Mesendoderm (in vitro differentiated cells): Measurements from ENCODE around the gene AOPEP.
"Not testable (repeated sequence)": the region's sequence is repeated elsewhere in the genome, so short reads cannot be mapped to it uniquely, and the experiment has no call there.

Experiments
- DNase-seq: peaks from one replicate; pipeline ENCODE4 v3.0.0; 2013
- H2AK5ac ChIP-seq: 2 replicates; pipeline ENCODE4 v1.6.1; 2013; ENCODE audit warnings: low read length, inconsistent platforms
- H2BK120ac ChIP-seq: 2 replicates; pipeline ENCODE4 v1.6.1; 2013; ENCODE audit warnings: low read depth, mild to moderate bottlenecking, low read length, moderate library complexity, mixed read lengths
- H2BK15ac ChIP-seq: replicated peaks from 2 replicates; pipeline ENCODE4 v1.6.1; 2013; ENCODE audit warnings: low read depth, mild to moderate bottlenecking, moderate library complexity
- H2BK5ac ChIP-seq: 2 replicates; pipeline ENCODE4 v1.6.1; 2013; ENCODE audit warnings: low read length, inconsistent platforms
- H3K18ac ChIP-seq: 2 replicates; pipeline ENCODE4 v1.6.1; 2013; ENCODE audit warnings: mild to moderate bottlenecking, low read length, mixed read lengths
- H3K23ac ChIP-seq: one replicate; pipeline ENCODE4 v1.6.1; 2013; ENCODE audit warnings: low read length
- H3K27ac ChIP-seq: 2 replicates; pipeline ENCODE4 v1.5.1; 2013; ENCODE audit warnings: low read depth, mild to moderate bottlenecking, inconsistent platforms, low read length, moderate library complexity
- H3K27me3 ChIP-seq: 2 replicates; pipeline ENCODE4 v1.6.1; 2013; ENCODE audit warnings: low read length, control low read depth, mild to moderate bottlenecking, inconsistent platforms; ENCODE audit not compliant: insufficient read depth, poor library complexity
- H3K36me3 ChIP-seq: 2 replicates; pipeline ENCODE4 v1.6.1; 2013; ENCODE audit warnings: low read length, inconsistent platforms; ENCODE audit not compliant: control insufficient read depth, insufficient read depth
- H3K4ac ChIP-seq: one replicate; pipeline ENCODE4 v1.6.1; 2013; ENCODE audit warnings: low read depth, mild to moderate bottlenecking, low read length, moderate library complexity
- H3K4me1 ChIP-seq: 2 replicates; pipeline ENCODE4 v1.6.1; 2013; ENCODE audit warnings: low read depth, low read length, inconsistent platforms; ENCODE audit not compliant: control insufficient read depth
- H3K4me2 ChIP-seq: 2 replicates; pipeline ENCODE4 v1.6.1; 2013; ENCODE audit warnings: low read length
- H3K4me3 ChIP-seq: 2 replicates; pipeline ENCODE4 v1.5.1; 2013; ENCODE audit warnings: mild to moderate bottlenecking, low read length
- H3K56ac ChIP-seq: one replicate; pipeline ENCODE4 v1.6.1; 2013; ENCODE audit warnings: low read length
- H3K79me1 ChIP-seq: 2 replicates; pipeline ENCODE4 v1.6.1; 2013; ENCODE audit warnings: low read length, inconsistent platforms
- H3K79me2 ChIP-seq: 2 replicates; pipeline ENCODE4 v1.6.1; 2013; ENCODE audit warnings: mild to moderate bottlenecking, low read length; ENCODE audit not compliant: control insufficient read depth, insufficient read depth
- H3K9ac ChIP-seq: 2 replicates; pipeline ENCODE4 v1.6.1; 2013; ENCODE audit warnings: low read length, inconsistent platforms
- H4K5ac ChIP-seq: one replicate; pipeline ENCODE4 v1.6.1; 2013; ENCODE audit warnings: low read length
- H4K8ac ChIP-seq: one replicate; pipeline ENCODE4 v1.6.1; 2013; ENCODE audit warnings: low read depth, mild to moderate bottlenecking, control low read depth, low read length, moderate library complexity
- WGBS: extraction: QIAGEN DNeasy Blood & Tissue Kit; methylation state at CpG from one replicate; pipeline ENCODE4 v1.1.7; 2013; ENCODE audit warnings: low lambda C conversion rate, missing lambda C conversion rate; ENCODE audit not compliant: insufficient coverage; ENCODE audit errors: extremely low coverage; 5-methylcytosine and 5-hydroxymethylcytosine counted together

AOPEP gene

GRCh38 chr9:94848791-94849190 lies 122.3 kb downstream of the AOPEP start:
- not testable (repeated sequence) for H4K5ac ChIP-seq, H2BK5ac ChIP-seq, H2BK15ac ChIP-seq, H3K27me3 ChIP-seq, H3K4me2 ChIP-seq, H2AK5ac ChIP-seq, H2BK120ac ChIP-seq, H3K79me2 ChIP-seq, H3K18ac ChIP-seq, H3K23ac ChIP-seq, H3K4me1 ChIP-seq, H3K27ac ChIP-seq, H3K9ac ChIP-seq, H4K8ac ChIP-seq, H3K79me1 ChIP-seq, H3K36me3 ChIP-seq, H3K4me3 ChIP-seq, H3K4ac ChIP-seq, DNase-seq, H3K56ac ChIP-seq
- WGBS = no CpG with 5 or more reads among the region's 10 CpGs

- Histone ChIP-seq H3K18ac (no peak overlapping the region), H2BK120ac (no peak overlapping the region), H3K27me3 (no peaks in the 10 kb centered on the region), H3K4me3 (no peak overlapping the region), H3K23ac (no peak overlapping the region), H3K79me2 (no peaks in the 10 kb centered on the region), H3K4ac (no peak overlapping the region), H3K4me1 (no peaks in the 10 kb centered on the region), H4K5ac (no peak overlapping the region), H3K56ac (no peak overlapping the region), H3K36me3 (no peaks in the 10 kb centered on the region), H4K8ac (no peak overlapping the region), H3K9ac (no peak overlapping the region), H3K4me2 (no peak overlapping the region), H2BK5ac (no peak overlapping the region), H2AK5ac (no peak overlapping the region), H2BK15ac (no peak overlapping the region), H3K27ac (no peak overlapping the region), H3K79me1 (peaks cover 2% of the 10 kb centered on the region)
- DNase-seq = no peak
- WGBS = no CpG with 5 or more reads among the region's 14 CpGs
These were observed 124.3 kb downstream of the AOPEP start for GRCh38 chr9:94850540-94851434.

GRCh38 chr9:94851467-94851866 lies 125.0 kb downstream of the AOPEP start:
- H3K18ac ChIP-seq = no peak overlapping the region
- H3K4me1 ChIP-seq = no peaks in the 10 kb centered on the region
- no peaks in the 10 kb centered on the region for H3K36me3 ChIP-seq
- peaks cover 2% of the 10 kb centered on the region for H3K79me1 ChIP-seq
- H3K9ac ChIP-seq = no peak overlapping the region
- no peak for DNase-seq
- H3K4me2 ChIP-seq = no peak overlapping the region
- H2BK15ac ChIP-seq = no peak overlapping the region
- H3K4ac ChIP-seq = no peak overlapping the region
- no peaks in the 10 kb centered on the region for H3K79me2 ChIP-seq
- no peaks in the 10 kb centered on the region for H3K27me3 ChIP-seq
- no CpG with 5 or more reads among the region's 4 CpGs for WGBS
- no peak overlapping the region for H3K27ac ChIP-seq
- peak overlapping the region; percentile 66 for H3K23ac ChIP-seq
- H4K8ac ChIP-seq = no peak overlapping the region
- H2BK120ac ChIP-seq = no peak overlapping the region
- no peak overlapping the region for H3K4me3 ChIP-seq
- no peak overlapping the region for H2AK5ac ChIP-seq
- no peak overlapping the region for H4K5ac ChIP-seq
- no peak overlapping the region for H3K56ac ChIP-seq
- no peak overlapping the region for H2BK5ac ChIP-seq

- Histone ChIP-seq H3K23ac (peak overlapping the region; percentile 66), H2BK5ac (no peak overlapping the region), H3K4me3 (no peak overlapping the region), H3K27ac (no peak overlapping the region), H4K5ac (no peak overlapping the region), H3K9ac (no peak overlapping the region), H3K4me1 (no peaks in the 10 kb centered on the region), H2BK120ac (no peak overlapping the region), H3K79me2 (no peaks in the 10 kb centered on the region), H3K79me1 (peaks cover 2% of the 10 kb centered on the region), H2BK15ac (no peak overlapping the region), H2AK5ac (no peak overlapping the region), H3K4ac (no peak overlapping the region), H3K56ac (no peak overlapping the region), H3K27me3 (no peaks in the 10 kb centered on the region), H4K8ac (no peak overlapping the region), H3K18ac (no peak overlapping the region), H3K4me2 (no peak overlapping the region), H3K36me3 (no peaks in the 10 kb centered on the region)
- WGBS = no CpG with 5 or more reads among the region's 5 CpGs
- DNase-seq = no peak
These were observed 125.4 kb downstream of the AOPEP start for GRCh38 chr9:94851892-94852291.

- no peak overlapping the region for H3K4ac ChIP-seq
- WGBS = no CpG with 5 or more reads among the region's 4 CpGs
- H3K27me3 ChIP-seq = no peaks in the 10 kb centered on the region
- no peak overlapping the region for H2AK5ac ChIP-seq
- no peak overlapping the region for H3K56ac ChIP-seq
- H2BK120ac ChIP-seq = no peak overlapping the region
- no peak overlapping the region for H3K23ac ChIP-seq
- H3K18ac ChIP-seq = no peak overlapping the region
- H3K27ac ChIP-seq = no peak overlapping the region
- no peak overlapping the region for H3K4me3 ChIP-seq
- no peak overlapping the region for H2BK5ac ChIP-seq
- no peaks in the 10 kb centered on the region for H3K36me3 ChIP-seq
- H3K79me2 ChIP-seq = no peaks in the 10 kb centered on the region
- no peak overlapping the region for H3K4me2 ChIP-seq
- no peak for DNase-seq
- H3K9ac ChIP-seq = no peak overlapping the region
- H2BK15ac ChIP-seq = no peak overlapping the region
- no peak overlapping the region for H4K8ac ChIP-seq
- no peak overlapping the region for H4K5ac ChIP-seq
- H3K4me1 ChIP-seq = no peaks in the 10 kb centered on the region
- peaks cover 2% of the 10 kb centered on the region for H3K79me1 ChIP-seq
These were observed 125.9 kb downstream of the AOPEP start for GRCh38 chr9:94852373-94852772.

- no peak overlapping the region for H2BK120ac ChIP-seq
- no peaks in the 10 kb centered on the region for H3K36me3 ChIP-seq
- peaks cover 2% of the 10 kb centered on the region for H3K79me1 ChIP-seq
- no peak overlapping the region for H3K4me2 ChIP-seq
- no peak for DNase-seq
- 100% methylated on average over 1 of the region's 3 CpGs for WGBS
- H3K27me3 ChIP-seq = no peaks in the 10 kb centered on the region
- H2AK5ac ChIP-seq = no peak overlapping the region
- no peak overlapping the region for H3K23ac ChIP-seq
- no peak overlapping the region for H3K27ac ChIP-seq
- H3K56ac ChIP-seq = no peak overlapping the region
- no peaks in the 10 kb centered on the region for H3K4me1 ChIP-seq
- H4K8ac ChIP-seq = no peak overlapping the region
- H3K79me2 ChIP-seq = no peaks in the 10 kb centered on the region
- H2BK15ac ChIP-seq = no peak overlapping the region
- H3K4ac ChIP-seq = no peak overlapping the region
- H3K9ac ChIP-seq = no peak overlapping the region
- H3K18ac ChIP-seq = no peak overlapping the region
- no peak overlapping the region for H4K5ac ChIP-seq
- H2BK5ac ChIP-seq = no peak overlapping the region
- H3K4me3 ChIP-seq = no peak overlapping the region
These were observed 127.4 kb downstream of the AOPEP start for GRCh38 chr9:94853887-94854286.
